Thymus (tissue), 11 donors: ENCODE data around the gene OPN5. TPM values are rescaled to one million over a fixed set of nuclear protein-coding genes. Genes with fewer than 3 reads are reported as not detected.

Experiments used
- DNase-seq, 9 donors: peaks; one replicate each; pipeline ENCODE4 v3.0.0-alpha.2; 2013; ENCODE audit warnings: low spot score in 9 of 9, low read depth in 6 of 9, missing footprints in 1 of 9
- H3K27ac ChIP-seq, 2 donors: one replicate each; pipeline ENCODE4 v1.5.1; 2013; ENCODE audit warnings: control low read depth in 1 of 2, low read depth in 1 of 2, low read length in 1 of 2, mild to moderate bottlenecking in 1 of 2, moderate library complexity in 1 of 2
- H3K27me3 ChIP-seq, 2 donors: one replicate each; pipeline ENCODE4 v1.5.1; 2013; ENCODE audit warnings: low read length in 1 of 2; ENCODE audit not compliant: control insufficient read depth in 2 of 2, insufficient read depth in 1 of 2
- H3K36me3 ChIP-seq, 2 donors: one replicate each; pipeline ENCODE4 v1.5.1; 2013; ENCODE audit warnings: low read length in 1 of 2, mild to moderate bottlenecking in 1 of 2, moderate library complexity in 1 of 2; ENCODE audit not compliant: control insufficient read depth in 2 of 2, insufficient read depth in 2 of 2
- H3K4me1 ChIP-seq, 2 donors: one replicate each; pipeline ENCODE4 v1.5.1; 2013; ENCODE audit warnings: low read length in 2 of 2; ENCODE audit not compliant: control insufficient read depth in 2 of 2, insufficient read depth in 2 of 2
- H3K4me3 ChIP-seq, 2 donors: one replicate each; pipeline ENCODE4 v1.5.1; 2013; ENCODE audit warnings: low read length in 2 of 2, control low read depth in 1 of 2, mild to moderate bottlenecking in 1 of 2
- H3K9me3 ChIP-seq, 2 donors: one replicate each; pipeline ENCODE4 v1.5.1; 2013; ENCODE audit warnings: low read length in 1 of 2, mild to moderate bottlenecking in 1 of 2; ENCODE audit not compliant: control insufficient read depth in 2 of 2, insufficient read depth in 1 of 2
- WGBS: extraction: QIAGEN DNeasy Blood & Tissue Kit; methylation state at CpG from one replicate; pipeline ENCODE4 v1.1.7; 2013; 5-methylcytosine and 5-hydroxymethylcytosine counted together
- polyA plus RNA-seq: library from polyadenylated mRNA; stranded (reverse); fragments of 200-250 nt; gene quantifications from one replicate; pipeline ENCODE4 v1.2.3, GENCODE V29; 2013
- total RNA-seq: library from RNA; stranded (reverse); fragments of 120-200 nt; gene quantifications from one replicate; pipeline ENCODE4 v1.2.4, GENCODE V29; 2013
- donor health status: healthy.

OPN5 gene
- total and polyA plus RNA-seq, 2 donors = not detected

GRCh38 chr6:47780510-47781356 is 1.1 kb upstream of the OPN5 start:
- H3K27ac ChIP-seq = no peak overlapping the region
- WGBS = 1% methylated on average over 6 of the region's 6 CpGs
- H3K4me1 ChIP-seq = peaks cover 0 to 2% of the 10 kb centered on the region in 2 donors
- H3K4me3 ChIP-seq = no peak overlapping the region
- no peaks in the 10 kb centered on the region for H3K27me3 ChIP-seq
- H3K9me3 ChIP-seq = no peaks in the 10 kb centered on the region
- peak in 8 of 9 donors; percentile 23 to 77 (median 34) for DNase-seq
- no peaks in the 10 kb centered on the region for H3K36me3 ChIP-seq

DNA sequence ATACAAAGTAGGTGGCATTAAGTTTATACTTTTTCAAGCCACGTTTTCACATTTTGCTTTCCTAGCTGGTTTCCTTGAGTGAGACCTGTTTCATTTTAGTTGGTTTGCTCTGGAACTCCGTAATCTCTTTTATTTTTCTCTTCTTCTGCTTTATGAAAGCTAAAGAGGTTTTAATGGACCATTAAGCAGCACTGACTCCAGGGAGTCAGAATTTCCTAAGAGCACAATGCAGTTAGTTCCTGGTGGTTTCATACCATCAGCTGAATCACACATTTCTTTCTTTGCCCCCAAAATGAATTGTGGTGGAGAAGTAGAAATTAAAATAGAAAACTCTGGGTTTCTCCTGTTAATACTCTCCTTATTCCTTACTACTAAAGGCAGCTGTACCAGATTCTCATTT is 3.4 kb downstream of the OPN5 start:
- Histone ChIP-seq H3K4me1 (peaks cover 0 to 2% of the 10 kb centered on the region in 2 donors), H3K4me3 (no peak overlapping the region), H3K27ac (no peak overlapping the region), H3K36me3 (no peaks in the 10 kb centered on the region), H3K9me3 (no peaks in the 10 kb centered on the region), H3K27me3 (no peaks in the 10 kb centered on the region)
- DNase-seq = no peak
- WGBS = 83% methylated on average over 2 of the region's 2 CpGs

DNA sequence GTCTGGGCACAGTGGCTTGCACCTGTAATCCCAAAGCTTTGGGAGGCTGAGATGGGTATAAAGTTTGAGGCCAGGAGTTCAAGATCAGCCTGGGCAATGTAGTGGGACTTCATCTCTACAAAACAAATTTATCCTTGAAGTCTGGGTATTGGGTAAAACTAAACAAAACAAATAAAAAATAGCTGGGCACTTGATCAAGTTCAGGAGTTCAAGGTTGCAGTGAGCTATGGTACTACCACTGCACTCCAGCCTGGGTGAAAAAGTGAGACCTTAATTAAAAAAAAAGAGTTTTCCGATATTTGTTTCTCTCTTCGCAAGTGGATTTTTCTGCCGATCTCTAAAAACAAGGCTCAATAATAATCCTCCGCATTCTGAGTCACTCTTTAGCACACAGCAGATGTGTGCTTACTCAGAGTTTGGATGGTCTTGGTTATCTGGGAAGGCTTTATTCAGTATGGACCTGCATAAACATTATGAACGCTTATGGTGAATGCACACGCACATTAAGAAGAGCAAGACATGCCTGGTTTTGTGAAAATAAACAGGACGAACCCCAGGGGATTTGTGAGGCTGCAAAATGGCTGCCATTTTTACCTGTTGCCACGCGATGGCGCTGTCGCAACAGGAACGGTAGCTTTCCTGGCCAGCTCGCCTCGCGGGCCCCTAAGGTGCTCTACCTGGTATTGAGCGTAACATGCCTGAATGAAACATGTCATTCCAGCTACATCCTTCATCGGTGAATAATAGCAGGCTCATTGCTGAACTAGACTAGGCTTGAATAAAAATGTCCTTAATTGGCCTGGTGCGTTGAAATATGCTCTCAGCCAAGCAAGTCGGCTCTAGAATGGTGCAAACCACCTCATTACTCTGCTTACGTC is 6.0 kb downstream of the OPN5 start:
- Histone ChIP-seq H3K27me3 (no peaks in the 10 kb centered on the region), H3K36me3 (no peaks in the 10 kb centered on the region), H3K4me3 (no peak overlapping the region), H3K27ac (no peak overlapping the region), H3K4me1 (no peaks in the 10 kb centered on the region), H3K9me3 (no peaks in the 10 kb centered on the region)
- WGBS = 28% methylated on average over 20 of the region's 20 CpGs
- peak; percentile 4 to 61 (median 24) for DNase-seq

GRCh38 chr6:47788498-47788884 is 6.7 kb downstream of the OPN5 start:
- 76% methylated on average over 5 of the region's 5 CpGs for WGBS
- H3K4me3 ChIP-seq = no peak overlapping the region

DNA sequence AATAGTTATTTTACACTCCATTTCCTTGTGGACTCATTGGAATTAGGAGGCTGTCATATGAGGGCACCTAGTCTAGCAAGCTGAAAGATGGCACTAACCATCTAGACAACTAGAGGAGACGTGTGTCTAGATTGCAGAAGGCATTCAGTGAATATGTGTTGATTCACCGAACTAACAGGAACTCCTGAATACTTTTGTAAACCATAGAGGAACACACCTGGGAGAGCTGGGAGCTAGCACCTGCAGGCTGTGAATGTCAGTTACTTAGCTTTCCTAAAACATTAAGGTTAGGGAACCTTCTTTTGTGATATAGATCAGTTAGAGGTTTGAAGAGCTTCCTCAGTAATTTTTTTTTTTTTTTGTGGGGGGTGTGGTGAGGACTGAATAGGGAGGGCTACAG is 7.7 kb downstream of the OPN5 start:
- no peak overlapping the region for H3K4me3 ChIP-seq
- no peak for DNase-seq
- WGBS = 83% methylated on average over 2 of the region's 2 CpGs
- no peaks in the 10 kb centered on the region for H3K36me3 ChIP-seq
- no peaks in the 10 kb centered on the region for H3K9me3 ChIP-seq
- H3K27ac ChIP-seq = no peak overlapping the region
- no peaks in the 10 kb centered on the region for H3K4me1 ChIP-seq
- H3K27me3 ChIP-seq = no peaks in the 10 kb centered on the region

More at GRCh38 chr6:47788498-47788884, 6.7 kb downstream of the OPN5 start:
- H3K27me3 ChIP-seq = no peaks in the 10 kb centered on the region
- no peaks in the 10 kb centered on the region for H3K36me3 ChIP-seq
- no peak for DNase-seq
- H3K4me1 ChIP-seq = no peaks in the 10 kb centered on the region
- H3K9me3 ChIP-seq = no peaks in the 10 kb centered on the region
- no peak overlapping the region for H3K27ac ChIP-seq

DNA sequence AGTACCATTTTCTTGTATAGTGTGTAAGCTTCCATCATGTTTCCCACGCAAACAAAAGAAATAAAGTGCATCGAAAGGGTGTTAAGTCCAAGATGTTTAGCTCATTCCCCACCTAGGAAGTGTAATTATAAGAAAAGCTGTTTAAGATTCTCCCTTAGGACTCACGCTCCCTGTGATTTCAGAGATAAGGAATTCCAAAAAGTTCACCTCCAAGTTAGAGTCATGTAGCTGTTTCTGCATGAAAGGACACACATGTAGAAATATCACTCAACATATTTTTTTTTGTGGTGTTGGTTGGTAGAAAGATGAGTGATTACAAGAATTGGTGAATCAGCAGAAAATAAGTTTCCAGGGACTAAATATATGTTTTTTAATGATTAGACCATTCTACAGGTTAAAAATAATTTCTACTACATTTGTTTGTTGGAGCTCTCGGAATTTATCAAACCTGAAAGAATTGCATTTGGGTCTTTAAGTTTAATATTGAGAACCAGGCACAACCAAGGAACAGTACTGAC is 10.4 kb downstream of the OPN5 start:
- H3K4me3 ChIP-seq = no peak overlapping the region
- no peaks in the 10 kb centered on the region for H3K9me3 ChIP-seq
- no peaks in the 10 kb centered on the region for H3K27me3 ChIP-seq
- DNase-seq = no peak
- H3K4me1 ChIP-seq = no peaks in the 10 kb centered on the region
- H3K36me3 ChIP-seq = no peaks in the 10 kb centered on the region
- WGBS = 95% methylated on average over 4 of the region's 4 CpGs
- no peak overlapping the region for H3K27ac ChIP-seq

DNA sequence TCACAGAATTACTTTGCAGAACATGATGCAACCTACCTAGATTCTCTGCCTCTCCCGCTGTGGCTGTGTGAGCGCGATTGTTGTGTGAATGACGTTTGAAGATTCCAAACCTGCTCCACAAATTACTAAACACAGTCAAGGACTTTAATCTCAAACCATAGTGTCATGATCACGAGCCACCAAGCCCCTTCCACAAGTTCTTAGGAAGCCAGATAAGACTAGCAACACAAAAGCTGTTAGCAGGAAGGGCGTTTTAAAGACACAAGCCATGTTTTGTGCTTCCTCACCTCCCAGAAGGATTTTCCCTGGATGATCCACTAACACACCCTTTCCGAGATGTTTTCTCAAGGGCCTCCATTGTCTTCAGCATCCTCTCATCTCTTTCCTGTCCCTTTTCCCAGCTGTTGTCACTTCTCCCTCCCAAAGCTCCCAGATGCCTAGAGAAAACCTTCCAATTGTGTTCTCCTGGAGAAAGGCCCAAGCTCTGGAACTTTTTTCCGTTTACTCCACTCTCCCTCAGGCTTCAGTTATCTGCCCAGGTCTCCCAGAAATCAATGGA is 12.8 kb downstream of the OPN5 start:
- H3K4me3 ChIP-seq = no peak overlapping the region
- H3K27me3 ChIP-seq = no peaks in the 10 kb centered on the region
- no peaks in the 10 kb centered on the region for H3K4me1 ChIP-seq
- H3K9me3 ChIP-seq = no peaks in the 10 kb centered on the region
- H3K27ac ChIP-seq = no peak overlapping the region
- no peaks in the 10 kb centered on the region for H3K36me3 ChIP-seq
- 93% methylated on average over 8 of the region's 8 CpGs for WGBS
- no peak for DNase-seq

- 82% methylated on average over 2 of the region's 2 CpGs for WGBS
- H3K36me3 ChIP-seq = no peaks in the 10 kb centered on the region
- DNase-seq = no peak
- no peak overlapping the region for H3K4me3 ChIP-seq
- no peak overlapping the region for H3K27ac ChIP-seq
- H3K9me3 ChIP-seq = no peaks in the 10 kb centered on the region
- peaks cover 0 to 2% of the 10 kb centered on the region in 2 donors for H3K27me3 ChIP-seq
- no peaks in the 10 kb centered on the region for H3K4me1 ChIP-seq
These were observed 20.2 kb downstream of the OPN5 start for GRCh38 chr6:47801984-47802383.

DNA sequence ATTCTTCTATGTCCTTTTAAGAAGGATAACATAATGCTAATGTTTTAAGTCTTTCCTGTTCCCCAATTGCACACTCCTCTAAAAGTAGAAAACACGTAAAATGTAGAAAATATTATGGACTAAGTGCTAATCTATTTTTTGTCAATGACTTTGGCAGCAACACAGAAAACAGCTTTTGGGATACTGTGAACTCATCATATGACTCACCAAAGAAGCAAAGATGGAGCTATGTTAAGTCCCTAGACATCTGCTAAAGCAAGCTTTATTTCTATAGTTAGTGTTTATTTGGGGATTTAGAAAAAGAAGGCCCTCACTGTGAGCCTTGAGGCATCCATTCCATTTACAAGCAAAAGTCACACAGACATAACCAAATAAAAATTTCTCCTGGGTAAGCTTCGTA is 23.0 kb downstream of the OPN5 start:
- Histone ChIP-seq H3K9me3 (no peaks in the 10 kb centered on the region), H3K27me3 (peaks cover 0 to 2% of the 10 kb centered on the region in 2 donors), H3K36me3 (no peaks in the 10 kb centered on the region), H3K27ac (no peak overlapping the region), H3K4me1 (no peaks in the 10 kb centered on the region), H3K4me3 (no peak overlapping the region)
- 94% methylated on average over 2 of the region's 2 CpGs for WGBS
- DNase-seq = no peak
